WI38 (cell line): Measurements from ENCODE around the gene GRN.

Experiments used
- H3K4me3 ChIP-seq: 2 replicates; pipeline ENCODE4 v1.5.1; 2011; ENCODE audit warnings: low read depth, mild to moderate bottlenecking, control low read depth, low read length
- CTCF ChIP-seq: IDR thresholded peaks from 2 replicates; pipeline ENCODE4 v1.5.1; 2012; ENCODE audit warnings: low read depth, mild to moderate bottlenecking, control low read depth, low read length

Gene GRN

DNA sequence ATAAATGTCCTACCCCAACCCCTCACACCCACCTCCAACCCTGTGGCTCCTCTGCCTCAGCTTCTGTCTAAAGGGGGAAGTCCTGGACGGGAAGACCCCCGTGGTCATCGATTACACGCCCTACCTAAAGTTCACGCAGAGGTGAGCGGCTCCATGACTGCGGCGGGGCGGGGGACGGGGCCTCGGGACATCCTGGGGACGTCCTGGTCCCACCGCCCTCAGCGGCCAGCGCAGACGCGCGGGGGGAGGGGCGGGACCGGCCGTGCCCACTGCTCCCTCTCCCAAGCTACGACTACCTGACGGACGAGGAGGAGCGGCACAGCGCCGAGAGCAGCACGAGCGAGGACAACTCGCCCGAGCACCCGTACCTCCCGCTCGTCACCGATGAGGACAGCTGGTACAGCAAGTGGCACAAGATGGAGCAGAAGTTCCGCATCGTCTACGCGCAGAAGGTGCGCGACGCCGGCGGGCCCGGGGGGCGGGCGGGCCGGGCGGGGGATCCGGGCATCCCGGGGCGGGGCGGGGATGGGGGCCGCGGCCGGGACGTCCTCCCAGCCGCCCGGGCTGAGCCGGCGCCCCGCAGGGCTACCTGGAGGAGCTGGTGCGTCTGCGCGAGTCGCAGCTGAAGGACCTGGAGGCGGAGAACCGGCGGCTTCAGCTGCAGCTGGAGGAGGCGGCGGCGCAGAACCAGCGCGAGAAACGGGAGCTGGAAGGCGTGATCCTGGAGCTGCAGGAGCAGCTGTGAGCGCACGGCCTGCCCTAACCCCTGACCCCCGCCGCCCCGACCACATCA, 30.0 kb upstream of the GRN start:
- peak overlapping the region; percentile 12; the same call in 1 of the 2 replicates for H3K4me3 ChIP-seq
- no peak for TF ChIP-seq CTCF

DNA sequence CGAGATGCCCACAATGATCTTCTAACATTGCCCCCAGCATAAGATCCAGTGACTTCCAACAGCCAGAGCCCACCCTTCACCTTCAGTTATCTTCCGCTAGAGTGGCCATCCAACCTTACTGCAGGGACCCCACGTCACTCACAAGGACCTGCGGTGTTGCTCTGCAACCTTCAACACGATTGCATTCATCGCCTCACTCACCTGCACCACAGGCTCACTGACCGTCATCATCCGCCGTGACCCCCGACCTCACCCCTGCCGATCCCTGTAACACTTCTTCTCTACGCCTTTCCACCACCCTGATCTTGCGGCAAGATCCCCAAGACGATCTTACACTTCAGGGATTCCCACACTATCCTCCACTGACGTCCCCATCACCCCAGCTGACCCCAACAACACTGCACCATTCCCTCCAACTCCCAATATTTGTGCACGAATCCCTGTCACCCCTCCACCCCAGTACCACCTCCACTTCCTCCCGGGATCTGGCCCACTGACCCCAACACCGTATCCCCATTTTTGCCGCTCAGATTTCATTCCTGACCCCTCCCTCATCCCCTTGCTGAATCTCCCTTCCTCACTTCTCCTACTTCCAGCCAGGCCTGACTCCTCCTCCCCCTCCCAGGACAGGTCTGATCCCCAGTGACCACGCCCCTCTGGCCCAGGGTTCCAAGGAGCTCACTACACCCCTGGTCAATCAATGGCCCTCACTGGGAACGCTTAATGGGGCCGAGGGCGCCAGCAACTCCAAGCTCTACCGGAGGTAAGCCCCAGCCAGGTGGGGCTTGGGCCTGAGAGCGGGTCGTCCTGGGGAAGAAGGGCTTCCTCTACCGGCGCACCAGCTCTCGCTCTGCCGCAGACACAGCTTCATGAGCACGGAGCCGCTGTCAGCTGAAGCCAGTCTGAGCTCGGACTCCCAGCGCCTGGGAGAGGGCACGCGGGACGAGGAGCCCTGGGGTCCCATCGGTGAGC, 29.1 kb upstream of the GRN start:
- no peak overlapping the region for H3K4me3 ChIP-seq
- no peak for TF ChIP-seq CTCF

DNA sequence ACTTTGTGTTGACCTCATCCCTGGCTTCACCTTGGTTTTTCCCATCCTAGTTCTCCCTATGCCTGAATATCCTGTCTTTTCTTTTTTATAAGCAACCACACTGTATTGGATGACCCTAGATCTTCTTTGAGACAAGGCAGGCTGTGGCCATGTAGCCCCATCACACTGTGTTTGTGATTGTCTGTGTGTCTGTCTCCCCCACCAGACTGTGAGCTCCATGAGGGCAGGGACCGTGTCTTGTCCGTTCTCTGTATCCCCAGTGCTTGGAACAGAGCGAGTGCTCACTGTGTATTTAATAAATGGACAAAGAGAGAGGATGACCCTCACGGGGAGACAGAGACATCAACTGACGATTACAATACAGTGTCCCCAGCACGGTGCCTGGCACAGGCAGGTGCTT, 27.6 kb upstream of the GRN start:
- no peak for TF ChIP-seq CTCF
- no peak overlapping the region for H3K4me3 ChIP-seq

GRCh38 chr17:44318077-44318892, 26.8 kb upstream of the GRN start:
- H3K4me3 ChIP-seq, result no peak overlapping the region
- no peak for TF ChIP-seq CTCF

DNA sequence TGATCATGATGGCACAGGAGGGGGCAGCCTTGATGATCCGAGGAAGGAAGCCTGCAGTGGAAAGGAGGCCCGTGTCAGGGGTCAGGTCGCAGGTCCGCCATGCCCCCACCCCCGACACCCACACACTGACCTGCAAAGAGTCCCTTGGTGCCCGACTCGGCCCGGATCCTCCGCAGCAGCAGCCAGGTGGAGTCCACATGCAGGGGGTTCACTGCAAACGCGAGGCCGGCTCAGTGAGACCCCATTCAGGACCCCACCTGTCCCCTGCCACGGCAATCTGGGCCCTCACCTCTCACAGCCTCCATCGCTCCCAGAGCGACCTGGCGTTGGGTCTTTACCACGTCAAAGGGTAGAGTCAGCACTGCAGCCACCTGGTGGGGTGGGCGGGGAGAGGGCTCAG, 25.0 kb upstream of the GRN start:
- H3K4me3 ChIP-seq, result no peak overlapping the region
- TF ChIP-seq CTCF, result no peak

- no peak for TF ChIP-seq CTCF
- H3K4me3 ChIP-seq, result no peak overlapping the region
Measured at GRCh38 chr17:44321246-44322120, 23.6 kb upstream of the GRN start.
